MCF 10A (cell line): ENCODE measurements around the gene DPP9. TPM values are rescaled to one million over a fixed set of nuclear protein-coding genes. Genes with fewer than 3 reads are reported as not detected.
A peak's percentile ranks its signal among the peaks of the same experiment; 100 is the strongest.

Source experiments
- BruUV-seq: library from RNA; stranded (reverse); fragments of 400-500 nt; replicated peaks from 2 replicates; lab custom pipeline; 2021; lab: Mats Ljungman, UMichigan
- CTCF ChIA-PET: fragments of 300-600 bp; sonication (Branson Sonifier 250); formaldehyde crosslinking; extraction: SDS; loops from one replicate; lab custom pipeline; 2021; ENCODE audit warnings: antibody characterized with exemption, inconsistent platforms; lab: Yijun Ruan, JAX
- POLR2A ChIA-PET: fragments of 300-600, 350-650 bp; sonication (Branson Sonifier 250); formaldehyde crosslinking; extraction: SDS; loops from one replicate; lab custom pipeline; 2020; ENCODE audit warnings: antibody characterized with exemption, inconsistent platforms; lab: Yijun Ruan, JAX
- DNase-seq: peaks from one replicate; pipeline ENCODE4 v3.0.0-alpha.2; 2018; ENCODE audit not compliant: unreplicated experiment
- H3K27ac Mint-ChIP-seq: one replicate; pipeline ENCODE4 v1.8.0; 2022; ENCODE audit warnings: mild to moderate bottlenecking, low read depth, mixed read lengths; ENCODE audit not compliant: unreplicated experiment
- H3K27me3 Mint-ChIP-seq: one replicate; pipeline ENCODE4 v1.8.0; 2022; ENCODE audit warnings: mixed read lengths; ENCODE audit not compliant: insufficient read depth, unreplicated experiment
- H3K36me3 Mint-ChIP-seq: one replicate; pipeline ENCODE4 v1.8.0; 2022; ENCODE audit warnings: mild to moderate bottlenecking, moderate library complexity, mixed read lengths; ENCODE audit not compliant: insufficient read depth, unreplicated experiment
- H3K4me1 Mint-ChIP-seq: one replicate; pipeline ENCODE4 v1.8.0; 2022; ENCODE audit warnings: mixed read lengths; ENCODE audit not compliant: insufficient read depth, unreplicated experiment
- H3K4me3 Mint-ChIP-seq: one replicate; pipeline ENCODE4 v1.8.0; 2022; ENCODE audit warnings: mild to moderate bottlenecking, moderate library complexity, mixed read lengths; ENCODE audit not compliant: unreplicated experiment
- H3K9me3 Mint-ChIP-seq: one replicate; pipeline ENCODE4 v1.8.0; 2022; ENCODE audit warnings: mixed read lengths; ENCODE audit not compliant: unreplicated experiment
- CTCF ChIP-seq: fragments of 200-600 bp; IDR thresholded peaks from one replicate; pipeline ENCODE4 v1.8.0; 2022; ENCODE audit warnings: antibody characterized with exemption, mild to moderate bottlenecking; ENCODE audit not compliant: unreplicated experiment
- intact Hi-C: fragments of 100-400 bp; cut with micrococcal nuclease; formaldehyde crosslinking; loops from 2 replicates; pipeline ENCODE4 v1.14.1; 2022
- total RNA-seq: library from RNA; stranded (reverse); gene quantifications from 2 replicates; pipeline ENCODE4 v1.2.3, GENCODE V29; 2022

DPP9 gene
- total RNA-seq, 1 experiment from 2014 or later = 90.6 TPM

GRCh38 chr19:4742723-4743646 is 19.3 kb upstream of the DPP9 start:
- H3K4me1 Mint-ChIP-seq = peaks cover 13% of the 10 kb centered on the region
- intact Hi-C loops = no loop called here
- peak overlapping the region; percentile 87 for H3K27ac Mint-ChIP-seq
- BruUV-seq = no TSS peak
- TF ChIP-seq CTCF = no peak
- CTCF ChIA-PET = interaction anchor here (0.6 to 2.2 kb wide), 3 partner anchors 12 to 660 kb away, joined by 3 to 6 read pairs (median 6); partner anchors contain the start of gene FEM1A
- H3K27me3 Mint-ChIP-seq = peaks cover 5% of the 10 kb centered on the region
- no peak overlapping the region for H3K4me3 Mint-ChIP-seq
- POLR2A ChIA-PET = interaction anchor here (1.0 kb wide), 1 partner anchor 48 kb away, joined by 3 read pairs; no protein-coding TSS in a partner anchor
- no peaks in the 10 kb centered on the region for H3K36me3 Mint-ChIP-seq
- DNase-seq = no peak
- no peaks in the 10 kb centered on the region for H3K9me3 Mint-ChIP-seq

DNA sequence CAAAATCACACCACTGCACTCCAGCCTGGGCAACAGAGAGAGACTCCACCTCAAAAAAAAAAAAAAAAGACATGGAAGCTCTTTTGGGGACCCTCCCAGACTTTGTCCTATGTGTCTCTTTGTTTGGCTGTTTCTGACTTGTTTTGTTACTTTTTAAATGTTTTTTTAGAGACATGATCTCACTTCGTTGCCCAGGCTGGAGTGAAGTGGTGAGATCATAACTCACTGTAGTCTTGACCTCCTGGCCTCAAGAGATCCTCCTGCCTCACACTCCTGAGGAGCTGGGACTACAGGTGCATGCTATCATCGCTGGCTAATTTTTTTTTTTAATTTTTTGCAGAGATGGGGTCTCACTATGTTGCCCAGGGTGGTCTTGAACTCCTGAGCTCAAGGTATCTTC is 16.4 kb upstream of the DPP9 start:
- TF ChIP-seq CTCF = no peak
- CTCF ChIA-PET = interaction anchor here (0.6 to 0.9 kb wide), 2 partner anchors 64 to 90 kb away, joined by 3 to 4 read pairs; no protein-coding TSS in a partner anchor
- intact Hi-C loops = no loop called here
- H3K4me3 Mint-ChIP-seq = no peak overlapping the region
- no TSS peak for BruUV-seq
- POLR2A ChIA-PET = no interaction called here
- no peak for DNase-seq
- no peaks in the 10 kb centered on the region for H3K36me3 Mint-ChIP-seq
- no peak overlapping the region for H3K27ac Mint-ChIP-seq
- H3K4me1 Mint-ChIP-seq = peaks cover 13% of the 10 kb centered on the region
- H3K27me3 Mint-ChIP-seq = no peaks in the 10 kb centered on the region
- H3K9me3 Mint-ChIP-seq = no peaks in the 10 kb centered on the region

DNA sequence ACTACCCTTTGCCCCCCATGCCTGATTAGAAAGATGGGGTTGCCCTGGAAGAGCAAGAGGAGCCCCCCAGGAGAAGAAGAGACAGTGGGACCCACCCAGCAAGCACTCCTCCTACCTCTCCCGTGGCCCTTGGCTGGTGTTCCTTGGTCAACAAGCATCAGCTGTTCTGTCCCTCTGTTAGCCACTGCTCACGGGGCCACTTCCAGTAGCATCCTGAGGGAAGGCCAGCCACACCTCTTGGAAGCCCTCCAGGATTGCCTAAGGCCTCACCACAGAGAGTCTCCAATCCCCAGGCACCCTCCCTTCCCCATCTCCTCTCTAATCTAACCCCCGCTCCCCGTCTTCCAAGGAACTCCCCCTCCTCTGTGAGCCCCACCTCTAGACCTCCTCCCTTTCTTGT is 15.1 kb upstream of the DPP9 start:
- BruUV-seq = no TSS peak
- intact Hi-C loops = no loop called here
- POLR2A ChIA-PET = interaction anchor here (1.0 to 1.7 kb wide), 3 partner anchors 52 to 132 kb away, joined by 3 to 8 read pairs (median 3); partner anchors contain the start of genes FEM1A and TICAM1

More for the DNA sequence above, 15.1 kb upstream of the DPP9 start:
- Mint-ChIP-seq H3K4me3 (no peak overlapping the region), H3K27ac (no peak overlapping the region), H3K36me3 (no peaks in the 10 kb centered on the region), H3K9me3 (no peaks in the 10 kb centered on the region), H3K27me3 (peaks cover 6% of the 10 kb centered on the region), H3K4me1 (peaks cover 7% of the 10 kb centered on the region)
- no peak for TF ChIP-seq CTCF
- peak; percentile 27 for DNase-seq
- CTCF ChIA-PET = interaction anchor here (0.9 to 2.1 kb wide), 2 partner anchors 14 to 52 kb away, joined by 9 to 10 read pairs; partner anchors contain the start of gene FEM1A
